Endodermal cell (in vitro differentiated cells): Measurements from ENCODE around the gene GSDMA. TPM values are rescaled to one million over a fixed set of nuclear protein-coding genes. Genes with fewer than 3 reads are reported as not detected.

Experiments
- DNase-seq: peaks from one replicate; pipeline ENCODE4 v3.0.0-alpha.2; 2017
- H3K27ac ChIP-seq: 2 replicates; pipeline ENCODE4 v1.5.1; 2013; ENCODE audit warnings: mild to moderate bottlenecking, low read depth, low read length, moderate library complexity
- H3K27me3 ChIP-seq: 2 replicates; pipeline ENCODE4 v1.6.1; 2013; ENCODE audit warnings: mild to moderate bottlenecking, low read length, moderate library complexity; ENCODE audit not compliant: insufficient read depth, control insufficient read depth, poor library complexity, severe bottlenecking
- H3K36me3 ChIP-seq: 2 replicates; pipeline ENCODE4 v1.7.0; 2013; ENCODE audit warnings: mild to moderate bottlenecking, low read length, moderate library complexity; ENCODE audit not compliant: control insufficient read depth, insufficient read depth
- H3K4me1 ChIP-seq: one replicate; pipeline ENCODE4 v1.7.0; 2013; ENCODE audit warnings: low read length; ENCODE audit not compliant: control insufficient read depth, insufficient read depth
- H3K4me3 ChIP-seq: 2 replicates; pipeline ENCODE4 v1.5.1; 2013; ENCODE audit warnings: mild to moderate bottlenecking, low read length, moderate library complexity
- H3K9ac ChIP-seq: 2 replicates; pipeline ENCODE4 v1.6.1; 2013; ENCODE audit warnings: mild to moderate bottlenecking, low read length, moderate library complexity; ENCODE audit not compliant: poor library complexity, severe bottlenecking; ENCODE audit errors: extremely low read depth
- H3K9me3 ChIP-seq: 2 replicates; pipeline ENCODE4 v1.6.1; 2013; ENCODE audit warnings: mild to moderate bottlenecking, low read length, moderate library complexity; ENCODE audit not compliant: control insufficient read depth
- H3K27ac Mint-ChIP-seq: 2 replicates; pipeline ENCODE4 v1.8.0; 2020; ENCODE audit warnings: mixed read lengths
- H3K27me3 Mint-ChIP-seq: 2 replicates; pipeline ENCODE4 v1.8.0; 2021; ENCODE audit warnings: mild to moderate bottlenecking, mixed read lengths; ENCODE audit not compliant: insufficient read depth
- H3K36me3 Mint-ChIP-seq: 2 replicates; pipeline ENCODE4 v1.8.0; 2020; ENCODE audit warnings: low read depth, mixed read lengths
- H3K4me1 Mint-ChIP-seq: 2 replicates; pipeline ENCODE4 v1.8.0; 2020; ENCODE audit warnings: mixed read lengths
- H3K4me3 Mint-ChIP-seq: 2 replicates; pipeline ENCODE4 v1.8.0; 2020; ENCODE audit warnings: mild to moderate bottlenecking, moderate library complexity, mixed read lengths
- H3K9me3 Mint-ChIP-seq: 2 replicates; pipeline ENCODE4 v1.8.0; 2020; ENCODE audit warnings: mild to moderate bottlenecking, mixed read lengths
- WGBS, 2 experiments: methylation state at CpG; one replicate each; pipeline versions ENCODE4 v1.1.5 to v1.1.7; 2013; ENCODE audit warnings: missing lambda C conversion rate in 2 of 2, mixed read lengths in 1 of 2; ENCODE audit not compliant: insufficient coverage in 1 of 2, insufficient read length in 1 of 2; 5-methylcytosine and 5-hydroxymethylcytosine counted together
- total RNA-seq, 2 donors: library from RNA; stranded (reverse); fragmentation: NEBNext Ultra II Directional in 1 of 2; extraction: Animal tissue kit (Norgen Biotek cat#: 25700) in 1 of 2; gene quantifications; 2 replicates in 1 of 2; 3 replicates in 1 of 2; pipeline ENCODE4 v1.2.1, GENCODE V29; 2021
- TF ChIP-seq, protein P1 (sequence below): fragments of 200-600 bp; sonication (generic); conservative IDR thresholded peaks from 2 replicates; pipeline ENCODE4 v1.5.0; 2021; ENCODE audit warnings: antibody characterized with exemption, mild to moderate bottlenecking

Gene GSDMA
- total RNA-seq, 2 donors from 2014 or later, result not detected

DNA sequence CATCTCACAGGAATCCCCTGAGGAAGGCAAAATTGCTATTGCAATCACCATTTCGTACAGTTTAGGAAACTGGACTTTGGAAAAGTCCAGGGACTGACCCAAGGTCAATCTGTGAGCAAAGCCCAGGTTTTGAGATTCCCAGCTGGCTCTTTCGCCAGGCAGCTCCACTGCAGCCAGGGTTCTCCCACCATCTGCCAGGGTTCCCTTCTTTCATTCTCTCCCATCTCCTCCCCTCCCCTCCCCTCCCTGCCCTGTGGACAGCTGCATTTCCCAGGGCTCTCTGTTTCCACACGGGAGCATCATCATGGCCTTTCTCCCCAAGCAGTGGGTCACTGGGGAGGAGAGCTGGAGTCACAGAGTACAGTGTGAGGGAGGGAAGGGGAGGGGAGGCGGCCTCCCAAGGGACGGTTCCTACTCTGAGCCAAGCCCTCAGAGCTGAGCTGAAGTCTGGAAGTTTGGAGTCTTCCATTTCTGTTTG is 11.9 kb upstream of the GSDMA start:
- Histone ChIP-seq H3K4me1 (no peaks in the 10 kb centered on the region), H3K9ac (no peak overlapping the region), H3K27ac (no peak overlapping the region), H3K9me3 (no peaks in the 10 kb centered on the region), H3K36me3 (no peaks in the 10 kb centered on the region), H3K4me3 (no peak overlapping the region), H3K27me3 (peaks cover 10% of the 10 kb centered on the region)
- no peak overlapping the region for H3K4me3 Mint-ChIP-seq
- WGBS, 2 experiments, result 83 to 100% methylated on average over 2 to 5 of the region's 5 CpGs
- no peak overlapping the region for H3K27ac Mint-ChIP-seq
- H3K27me3 Mint-ChIP-seq, result peaks cover 26% of the 10 kb centered on the region
- TF ChIP-seq, protein P1, sequence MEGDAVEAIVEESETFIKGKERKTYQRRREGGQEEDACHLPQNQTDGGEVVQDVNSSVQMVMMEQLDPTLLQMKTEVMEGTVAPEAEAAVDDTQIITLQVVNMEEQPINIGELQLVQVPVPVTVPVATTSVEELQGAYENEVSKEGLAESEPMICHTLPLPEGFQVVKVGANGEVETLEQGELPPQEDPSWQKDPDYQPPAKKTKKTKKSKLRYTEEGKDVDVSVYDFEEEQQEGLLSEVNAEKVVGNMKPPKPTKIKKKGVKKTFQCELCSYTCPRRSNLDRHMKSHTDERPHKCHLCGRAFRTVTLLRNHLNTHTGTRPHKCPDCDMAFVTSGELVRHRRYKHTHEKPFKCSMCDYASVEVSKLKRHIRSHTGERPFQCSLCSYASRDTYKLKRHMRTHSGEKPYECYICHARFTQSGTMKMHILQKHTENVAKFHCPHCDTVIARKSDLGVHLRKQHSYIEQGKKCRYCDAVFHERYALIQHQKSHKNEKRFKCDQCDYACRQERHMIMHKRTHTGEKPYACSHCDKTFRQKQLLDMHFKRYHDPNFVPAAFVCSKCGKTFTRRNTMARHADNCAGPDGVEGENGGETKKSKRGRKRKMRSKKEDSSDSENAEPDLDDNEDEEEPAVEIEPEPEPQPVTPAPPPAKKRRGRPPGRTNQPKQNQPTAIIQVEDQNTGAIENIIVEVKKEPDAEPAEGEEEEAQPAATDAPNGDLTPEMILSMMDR, result no peak
- peaks cover 7% of the 10 kb centered on the region for H3K4me1 Mint-ChIP-seq
- no peaks in the 10 kb centered on the region for H3K36me3 Mint-ChIP-seq
- no peaks in the 10 kb centered on the region for H3K9me3 Mint-ChIP-seq
- DNase-seq, result no peak

DNA sequence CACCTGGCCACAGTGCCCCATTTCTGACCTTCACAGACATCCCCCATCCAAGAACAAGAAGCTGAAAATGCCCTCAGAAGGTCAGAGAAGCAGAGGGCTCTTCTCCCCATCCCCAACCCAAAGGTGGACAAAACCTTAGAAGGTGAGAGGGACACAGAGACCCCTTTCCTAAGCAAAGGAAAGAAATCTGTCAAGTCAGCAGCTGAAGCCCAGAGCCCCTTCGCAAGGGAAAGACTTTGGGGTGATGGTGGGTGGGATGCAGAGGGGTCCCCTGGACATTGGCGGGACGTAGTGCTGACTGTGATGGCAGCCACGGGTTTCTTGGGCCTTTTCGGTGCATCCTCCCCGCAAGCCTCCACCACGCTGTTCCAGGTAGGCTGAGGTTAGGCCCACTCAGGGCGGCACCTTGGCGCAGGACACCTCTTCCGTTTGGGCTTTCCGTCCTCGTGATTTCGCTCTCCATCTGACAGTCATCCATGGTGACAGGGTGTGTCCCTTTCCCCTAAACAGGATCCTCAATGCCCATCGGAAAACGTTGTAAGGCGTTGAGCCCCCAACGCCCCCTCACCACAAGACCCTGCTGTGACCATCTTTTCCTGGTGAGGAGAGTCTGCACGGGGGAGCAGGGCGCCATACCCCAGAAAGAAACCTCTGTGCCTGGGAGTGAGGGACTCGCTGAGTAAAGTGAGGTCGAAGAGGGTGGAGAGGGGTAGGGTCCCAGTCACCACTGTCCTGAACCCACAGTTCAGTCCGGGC is 10.7 kb upstream of the GSDMA start:
- Histone ChIP-seq H3K4me1 (no peaks in the 10 kb centered on the region), H3K27me3 (peaks cover 10% of the 10 kb centered on the region), H3K4me3 (peak overlapping the region; percentile 73), H3K36me3 (no peaks in the 10 kb centered on the region), H3K9ac (no peak overlapping the region), H3K27ac (no peak overlapping the region), H3K9me3 (no peaks in the 10 kb centered on the region)
- no peaks in the 10 kb centered on the region for H3K9me3 Mint-ChIP-seq
- TF ChIP-seq, protein P1, result no peak
- WGBS, 2 experiments, result 68 to 79% methylated on average over 12 to 22 of the region's 22 CpGs
- H3K27me3 Mint-ChIP-seq, result peaks cover 26% of the 10 kb centered on the region
- H3K36me3 Mint-ChIP-seq, result no peaks in the 10 kb centered on the region
- peak overlapping the region; percentile 52 for H3K4me3 Mint-ChIP-seq
- H3K27ac Mint-ChIP-seq, result no peak overlapping the region
- H3K4me1 Mint-ChIP-seq, result peaks cover 7% of the 10 kb centered on the region
- no peak for DNase-seq

DNA sequence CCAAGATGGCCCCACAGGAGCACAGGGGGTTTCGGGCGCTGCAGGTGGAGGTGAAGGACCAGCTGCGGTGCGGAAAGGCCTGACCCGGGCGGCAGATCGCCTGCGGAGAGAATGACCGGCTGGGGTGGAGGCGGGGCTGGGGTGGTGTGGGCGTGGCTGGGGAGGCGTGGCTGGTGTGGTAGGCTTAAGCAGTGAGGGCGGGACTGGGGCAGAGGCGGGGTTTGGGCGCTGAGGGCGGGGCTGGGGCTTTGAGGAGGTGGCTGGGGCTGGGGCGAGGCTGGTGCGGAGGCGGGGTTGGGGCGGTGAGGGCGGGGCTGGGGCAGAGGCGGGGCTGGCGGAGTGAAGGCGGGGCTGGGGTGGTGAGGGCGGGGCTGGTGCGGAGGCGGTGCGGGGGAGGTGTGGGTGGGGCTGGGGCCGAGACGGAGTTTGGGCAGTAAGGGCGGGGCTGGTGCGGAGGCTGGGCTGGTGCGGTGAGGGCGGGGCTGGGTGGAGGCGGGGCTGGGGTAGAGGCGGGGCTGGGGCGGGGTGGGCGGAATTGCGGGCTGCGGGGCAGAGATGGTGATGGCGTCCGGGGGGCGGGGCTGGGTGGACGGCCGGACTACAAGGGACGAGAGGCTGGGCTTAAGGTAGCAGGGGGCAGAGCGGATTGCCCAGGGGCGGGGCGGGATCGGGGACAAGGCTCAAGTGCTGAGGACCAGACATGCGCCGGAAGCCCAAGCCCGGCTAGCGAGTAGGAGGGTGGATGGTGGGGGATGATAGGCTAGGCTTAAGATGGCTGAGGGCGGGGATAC is 9.9 kb upstream of the GSDMA start:
- H3K4me3 Mint-ChIP-seq, result peak overlapping the region; percentile 68
- H3K4me1 Mint-ChIP-seq, result peaks cover 7% of the 10 kb centered on the region
- H3K9me3 ChIP-seq, result no peaks in the 10 kb centered on the region
- H3K27me3 ChIP-seq, result peaks cover 10% of the 10 kb centered on the region
- peak; percentile 100 for DNase-seq
- TF ChIP-seq, protein P1, result no peak
- no peaks in the 10 kb centered on the region for H3K9me3 Mint-ChIP-seq
- no peak overlapping the region for H3K27ac Mint-ChIP-seq
- H3K36me3 Mint-ChIP-seq, result no peaks in the 10 kb centered on the region
- no peak overlapping the region for H3K9ac ChIP-seq
- peak overlapping the region; percentile 83 for H3K4me3 ChIP-seq
- no peaks in the 10 kb centered on the region for H3K4me1 ChIP-seq
- WGBS, 2 experiments, result 3 to 17% methylated on average over 2 to 34 of the region's 55 CpGs
- peaks cover 26% of the 10 kb centered on the region for H3K27me3 Mint-ChIP-seq
- H3K36me3 ChIP-seq, result no peaks in the 10 kb centered on the region
- no peak overlapping the region for H3K27ac ChIP-seq
